ENCODE data around the gene DUSP12. TPM values are rescaled to one million over a fixed set of nuclear protein-coding genes. Genes with fewer than 3 reads are reported as not detected.

DUSP12 gene
- total RNA-seq, 1 donor from 2014 or later: 23.5 TPM

DNA sequence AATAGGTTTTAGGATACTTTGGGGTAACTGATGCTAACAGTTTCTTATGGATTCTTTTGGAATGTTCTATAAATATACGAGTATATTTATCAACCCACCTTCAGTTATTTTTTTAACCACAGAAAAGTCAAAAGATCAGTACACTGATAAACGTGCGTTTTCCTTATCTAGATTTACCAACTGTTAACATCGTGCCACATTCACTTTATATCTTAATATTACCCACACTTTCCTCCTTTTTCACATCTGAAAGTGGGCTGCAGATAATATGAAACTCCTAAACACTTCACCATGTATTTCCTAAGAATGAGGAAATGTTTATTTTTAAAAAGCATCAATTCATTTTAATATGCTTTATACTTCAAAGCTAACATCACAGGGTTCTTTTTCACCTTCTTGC, 24.2 kb downstream of the DUSP12 start:
- TF ChIP-seq, protein P1, sequence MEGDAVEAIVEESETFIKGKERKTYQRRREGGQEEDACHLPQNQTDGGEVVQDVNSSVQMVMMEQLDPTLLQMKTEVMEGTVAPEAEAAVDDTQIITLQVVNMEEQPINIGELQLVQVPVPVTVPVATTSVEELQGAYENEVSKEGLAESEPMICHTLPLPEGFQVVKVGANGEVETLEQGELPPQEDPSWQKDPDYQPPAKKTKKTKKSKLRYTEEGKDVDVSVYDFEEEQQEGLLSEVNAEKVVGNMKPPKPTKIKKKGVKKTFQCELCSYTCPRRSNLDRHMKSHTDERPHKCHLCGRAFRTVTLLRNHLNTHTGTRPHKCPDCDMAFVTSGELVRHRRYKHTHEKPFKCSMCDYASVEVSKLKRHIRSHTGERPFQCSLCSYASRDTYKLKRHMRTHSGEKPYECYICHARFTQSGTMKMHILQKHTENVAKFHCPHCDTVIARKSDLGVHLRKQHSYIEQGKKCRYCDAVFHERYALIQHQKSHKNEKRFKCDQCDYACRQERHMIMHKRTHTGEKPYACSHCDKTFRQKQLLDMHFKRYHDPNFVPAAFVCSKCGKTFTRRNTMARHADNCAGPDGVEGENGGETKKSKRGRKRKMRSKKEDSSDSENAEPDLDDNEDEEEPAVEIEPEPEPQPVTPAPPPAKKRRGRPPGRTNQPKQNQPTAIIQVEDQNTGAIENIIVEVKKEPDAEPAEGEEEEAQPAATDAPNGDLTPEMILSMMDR (IDR thresholded peaks at IDR 0.05; ENCODE audit: unreplicated experiment): no peak
- DNase-seq (ENCODE audit: low spot score in 2 of 2, unreplicated experiment in 2 of 2): no peak
- H3K9me3 Mint-ChIP-seq: no peaks in the 10 kb centered on the region
- no peak overlapping the region for H3K4me3 Mint-ChIP-seq
- H3K36me3 Mint-ChIP-seq: no peaks in the 10 kb centered on the region
- H3K27ac Mint-ChIP-seq: no peak overlapping the region
- no peaks in the 10 kb centered on the region for H3K27me3 Mint-ChIP-seq (ENCODE audit: low read depth)
- no peaks in the 10 kb centered on the region for H3K4me1 Mint-ChIP-seq

DNA sequence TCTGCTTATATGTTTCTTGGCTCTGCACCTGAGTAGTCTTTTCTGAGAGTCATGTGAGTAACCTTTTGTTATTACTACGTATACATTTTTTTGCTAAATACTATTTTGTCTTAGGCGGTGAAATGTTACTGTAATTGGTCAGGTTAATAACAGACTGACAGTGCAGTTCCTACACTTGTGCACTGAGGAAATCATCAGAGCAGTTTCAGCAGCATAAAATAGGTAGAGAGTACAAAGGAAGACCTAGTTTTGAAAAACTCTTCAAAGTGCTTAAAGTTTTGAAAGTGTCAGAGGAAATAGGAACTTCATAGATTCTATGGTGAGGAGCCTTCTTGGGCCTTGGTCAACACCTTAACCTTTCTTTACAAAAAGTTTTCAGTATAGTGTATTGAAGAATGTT, 27.7 kb downstream of the DUSP12 start:
- TF ChIP-seq, protein P1 (IDR thresholded peaks at IDR 0.05; ENCODE audit: unreplicated experiment): no peak
- Mint-ChIP-seq H3K36me3 (no peaks in the 10 kb centered on the region), H3K4me3 (no peak overlapping the region), H3K9me3 (no peaks in the 10 kb centered on the region), H3K27ac (no peak overlapping the region), H3K27me3 (ENCODE audit: low read depth) (no peaks in the 10 kb centered on the region), H3K4me1 (no peaks in the 10 kb centered on the region)
- no peak for DNase-seq (ENCODE audit: low spot score in 2 of 2, unreplicated experiment in 2 of 2)

DNA sequence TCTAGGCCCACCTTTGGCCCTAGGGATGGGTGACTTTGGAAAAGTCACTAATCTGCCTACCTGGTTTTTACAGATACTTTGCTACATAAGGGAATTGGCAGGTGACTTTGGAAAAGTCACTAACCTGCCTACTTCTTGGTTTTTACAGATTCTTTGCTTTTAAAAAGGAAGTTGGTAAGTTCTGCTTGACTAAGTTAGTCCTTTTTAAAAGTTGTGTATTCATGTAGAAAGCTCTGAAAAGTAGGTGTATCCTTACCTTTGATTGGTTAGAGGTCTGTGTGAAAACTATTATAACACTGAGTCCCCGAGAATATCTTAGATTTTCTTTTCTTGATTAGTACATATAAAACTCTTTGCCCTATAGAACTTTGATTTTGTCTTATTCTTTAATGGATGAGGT, 28.9 kb downstream of the DUSP12 start:
- Mint-ChIP-seq H3K9me3 (no peaks in the 10 kb centered on the region), H3K4me1 (no peaks in the 10 kb centered on the region), H3K27ac (no peak overlapping the region), H3K4me3 (no peak overlapping the region), H3K36me3 (peaks cover under 1% of the 10 kb centered on the region), H3K27me3 (ENCODE audit: low read depth) (no peaks in the 10 kb centered on the region)
- TF ChIP-seq, protein P1 (IDR thresholded peaks at IDR 0.05; ENCODE audit: unreplicated experiment): no peak
- DNase-seq (ENCODE audit: low spot score in 2 of 2, unreplicated experiment in 2 of 2): no peak

DNA sequence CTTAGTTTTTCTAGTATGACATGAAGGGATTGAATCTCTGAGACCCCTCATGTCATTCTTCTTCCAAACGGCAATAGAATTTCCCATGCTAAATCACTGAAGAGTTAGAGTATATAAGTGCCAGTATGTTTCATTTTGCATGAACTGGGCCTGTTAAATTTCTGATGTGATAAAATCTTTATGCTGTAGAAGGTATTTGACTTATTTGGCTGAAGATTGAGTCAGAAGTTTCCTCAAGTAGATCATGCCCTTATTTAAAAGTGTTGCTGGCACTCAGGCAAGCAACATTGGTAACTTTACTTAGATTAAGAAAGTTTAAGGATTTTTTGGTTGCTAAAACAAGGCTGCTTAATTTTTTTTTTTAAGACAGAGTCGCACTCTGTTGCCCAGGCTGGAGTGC, 29.8 kb downstream of the DUSP12 start:
- peaks cover 6% of the 10 kb centered on the region for H3K36me3 Mint-ChIP-seq
- H3K4me3 Mint-ChIP-seq: no peak overlapping the region
- no peaks in the 10 kb centered on the region for H3K9me3 Mint-ChIP-seq
- DNase-seq (ENCODE audit: low spot score in 2 of 2, unreplicated experiment in 2 of 2): no peak
- H3K27me3 Mint-ChIP-seq (ENCODE audit: low read depth): no peaks in the 10 kb centered on the region
- H3K27ac Mint-ChIP-seq: no peak overlapping the region
- H3K4me1 Mint-ChIP-seq: no peaks in the 10 kb centered on the region
- TF ChIP-seq, protein P1 (IDR thresholded peaks at IDR 0.05; ENCODE audit: unreplicated experiment): no peak

DNA sequence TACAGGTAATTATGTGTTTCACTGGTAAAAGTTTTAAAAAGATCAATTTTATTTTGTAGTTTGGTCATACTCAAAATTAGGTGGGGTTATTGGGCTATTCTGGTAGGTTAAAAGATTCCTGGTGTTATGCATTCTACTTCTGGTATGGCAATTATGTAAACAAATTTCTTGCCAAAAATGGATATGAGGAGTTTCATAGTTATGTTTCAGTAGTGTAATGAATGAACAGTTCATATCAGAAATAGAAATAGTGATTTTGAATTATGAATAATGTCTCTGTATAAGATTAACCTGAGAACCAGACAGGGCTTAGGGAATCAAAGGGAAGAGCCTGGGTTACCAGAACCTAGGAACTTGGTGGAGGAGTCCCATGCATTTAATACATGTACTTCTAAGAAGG, 32.4 kb downstream of the DUSP12 start:
- Mint-ChIP-seq H3K4me3 (no peak overlapping the region), H3K36me3 (peaks cover 8% of the 10 kb centered on the region), H3K9me3 (no peaks in the 10 kb centered on the region), H3K4me1 (no peaks in the 10 kb centered on the region), H3K27me3 (ENCODE audit: low read depth) (no peaks in the 10 kb centered on the region), H3K27ac (no peak overlapping the region)
- DNase-seq (ENCODE audit: low spot score in 2 of 2, unreplicated experiment in 2 of 2): no peak
- TF ChIP-seq, protein P1 (IDR thresholded peaks at IDR 0.05; ENCODE audit: unreplicated experiment): no peak

DNA sequence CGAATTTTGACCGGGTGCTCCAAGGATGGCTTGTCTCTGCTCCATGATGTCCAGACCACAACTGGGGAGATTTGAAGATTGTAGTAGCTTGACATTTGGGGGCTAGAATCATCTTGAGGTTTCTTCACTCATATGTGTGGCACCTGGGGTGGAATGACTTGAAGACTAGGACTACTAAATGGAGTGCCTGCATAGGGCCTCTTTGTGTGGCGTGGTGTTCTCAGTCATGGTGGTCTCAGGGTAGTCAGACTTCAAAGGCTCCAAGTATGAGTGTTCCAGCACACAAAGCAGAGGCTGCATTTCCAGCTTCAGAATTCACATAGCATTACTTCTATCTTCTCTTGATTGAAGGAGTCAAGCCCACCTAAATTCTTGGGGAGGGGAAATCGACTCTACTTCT, 33.3 kb downstream of the DUSP12 start:
- Mint-ChIP-seq H3K27ac (no peak overlapping the region), H3K36me3 (peaks cover 8% of the 10 kb centered on the region), H3K9me3 (no peaks in the 10 kb centered on the region), H3K4me1 (no peaks in the 10 kb centered on the region), H3K27me3 (ENCODE audit: low read depth) (no peaks in the 10 kb centered on the region), H3K4me3 (no peak overlapping the region)
- TF ChIP-seq, protein P1 (IDR thresholded peaks at IDR 0.05; ENCODE audit: unreplicated experiment): no peak
- DNase-seq (ENCODE audit: low spot score in 2 of 2, unreplicated experiment in 2 of 2): no peak

Measured in mesothelial cell of epicardium (in vitro differentiated cells).